GM21825 (cell line): ENCODE results near the gene TARBP2.
A peak's percentile ranks its signal among the peaks of the same experiment; 100 is the strongest.

ENCODE experiments used
- ATAC-seq: cut with Tn5 transposase; IDR thresholded peaks from one replicate; pipeline ENCODE4 v1.9.1; 2021; ENCODE audit warnings: mild to moderate bottlenecking, moderate library complexity; ENCODE audit not compliant: unreplicated experiment

The TARBP2 gene, protein sequence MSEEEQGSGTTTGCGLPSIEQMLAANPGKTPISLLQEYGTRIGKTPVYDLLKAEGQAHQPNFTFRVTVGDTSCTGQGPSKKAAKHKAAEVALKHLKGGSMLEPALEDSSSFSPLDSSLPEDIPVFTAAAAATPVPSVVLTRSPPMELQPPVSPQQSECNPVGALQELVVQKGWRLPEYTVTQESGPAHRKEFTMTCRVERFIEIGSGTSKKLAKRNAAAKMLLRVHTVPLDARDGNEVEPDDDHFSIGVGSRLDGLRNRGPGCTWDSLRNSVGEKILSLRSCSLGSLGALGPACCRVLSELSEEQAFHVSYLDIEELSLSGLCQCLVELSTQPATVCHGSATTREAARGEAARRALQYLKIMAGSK

DNA sequence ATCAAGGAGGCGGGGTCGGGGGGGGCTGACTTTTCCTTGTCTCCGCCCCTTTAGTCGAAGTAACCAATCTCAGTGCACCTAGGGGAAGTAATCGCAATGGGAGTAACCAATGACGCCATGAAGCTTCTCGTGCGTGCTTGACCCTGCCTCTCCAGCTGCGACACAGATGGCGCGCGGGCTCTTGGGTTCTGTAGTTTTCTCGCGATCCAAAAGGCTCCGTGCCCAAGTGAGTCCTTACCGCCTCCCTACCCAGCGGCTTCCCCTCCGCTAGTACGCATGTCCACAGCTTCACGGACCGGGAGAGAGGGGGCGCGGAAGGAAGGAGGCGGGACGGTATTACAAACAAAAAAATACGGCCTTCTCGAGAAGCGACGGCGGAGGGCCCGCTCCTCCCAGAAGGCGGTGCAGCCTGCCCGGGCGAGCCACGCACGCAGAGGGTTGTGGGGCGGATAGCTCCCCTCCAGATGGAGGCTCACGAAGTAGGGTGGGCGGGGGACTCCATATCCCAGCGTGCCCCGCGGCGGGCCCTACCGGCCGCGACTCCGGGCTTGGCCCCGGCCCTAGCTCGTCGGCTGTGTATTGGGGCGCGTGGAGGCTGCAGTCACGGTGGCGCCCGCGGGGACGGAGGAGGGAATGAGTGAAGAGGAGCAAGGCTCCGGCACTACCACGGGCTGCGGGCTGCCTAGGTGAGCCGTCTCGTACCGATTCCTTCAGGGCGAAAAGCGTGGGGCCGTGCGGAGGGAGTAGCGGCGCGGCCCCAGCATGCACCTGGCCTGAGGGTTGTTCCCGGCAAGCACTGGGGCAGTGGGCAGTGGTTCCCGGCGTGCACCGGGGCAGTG is at the start of gene TARBP2:
TARBP2 (plus strand) TSS at position 508 of the 839 bp plus-strand sequence; CDS start at position 634, 126 bp downstream.
- ATAC-seq, result peak; percentile 72

DNA sequence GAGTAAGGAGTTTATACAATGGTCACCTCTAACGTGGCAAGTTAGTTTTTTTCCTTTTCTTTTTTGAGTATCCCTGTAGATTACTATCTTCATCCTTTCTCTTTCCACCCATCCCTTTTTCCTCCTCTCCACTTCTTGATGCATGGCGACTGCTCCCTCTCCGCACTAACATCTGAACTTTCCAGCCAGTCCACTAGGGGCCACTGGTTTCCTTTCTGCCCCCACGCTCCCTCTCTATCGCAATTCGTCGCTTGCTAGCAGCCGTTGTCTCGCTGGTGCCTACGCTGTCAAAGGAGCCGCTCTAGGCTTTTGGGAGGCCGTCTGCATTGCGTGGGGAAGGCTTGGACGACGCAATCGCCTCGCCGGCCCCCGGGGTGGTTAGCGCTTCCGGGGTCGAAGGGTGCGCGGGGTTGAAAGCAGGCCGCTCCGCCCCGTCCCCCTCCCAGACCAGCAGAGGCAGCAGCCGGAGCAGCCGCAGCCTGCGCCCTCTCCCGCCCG is 49.4 kb upstream of the TARBP2 start, which contains the start of gene PCBP2:
PCBP2 (plus strand) TSS at position 442 of the 498 bp plus-strand sequence. CDS start 2,699 bp downstream, outside the sequence.
- peak; percentile 96 for ATAC-seq

DNA sequence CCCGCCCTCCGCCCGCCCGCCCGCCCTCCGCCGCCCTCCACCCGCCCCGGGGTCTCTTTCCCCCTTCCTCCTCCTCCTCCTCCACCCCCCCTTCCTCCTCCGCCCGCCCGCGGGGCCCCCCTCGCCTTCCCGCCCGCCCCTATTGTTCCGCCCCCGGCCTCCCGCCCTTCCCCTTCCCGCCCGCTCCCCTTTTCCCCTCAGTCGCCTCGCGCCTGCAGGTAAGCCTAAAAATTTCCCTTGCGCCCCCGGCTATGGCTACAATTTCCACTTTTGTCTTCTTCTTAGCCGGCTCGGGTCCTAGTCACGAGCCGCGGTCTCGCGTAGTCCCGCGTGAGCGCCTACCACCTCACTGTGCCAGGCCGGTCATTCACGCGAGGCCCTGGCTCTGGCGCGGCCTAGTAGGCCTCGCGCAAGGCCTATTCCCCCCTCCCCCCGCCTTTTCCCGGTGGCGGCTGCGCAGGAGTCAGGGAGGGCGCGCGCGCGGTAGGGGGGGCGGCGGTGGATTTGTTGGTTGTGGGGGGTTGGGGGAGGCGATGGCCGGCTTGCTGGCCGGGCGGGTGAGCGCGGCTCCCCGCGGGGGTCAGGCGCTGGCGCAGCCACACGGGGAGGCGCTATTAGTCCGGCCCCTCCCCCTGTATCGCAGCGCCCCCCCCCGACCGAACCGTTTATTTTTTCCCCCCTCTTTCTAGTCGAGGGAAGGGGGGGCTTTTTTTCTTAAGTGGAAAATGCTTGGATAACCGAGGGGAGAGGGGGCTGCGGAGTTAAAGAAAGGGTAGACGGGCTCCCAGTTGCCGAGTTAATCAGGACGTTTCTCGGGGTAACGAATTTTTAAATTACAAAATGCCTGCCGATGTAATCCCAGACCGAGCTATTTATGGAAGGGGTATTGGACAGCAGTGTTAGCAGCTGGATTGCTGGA is 48.7 kb upstream of the TARBP2 start:
- peak; percentile 34 for ATAC-seq

DNA sequence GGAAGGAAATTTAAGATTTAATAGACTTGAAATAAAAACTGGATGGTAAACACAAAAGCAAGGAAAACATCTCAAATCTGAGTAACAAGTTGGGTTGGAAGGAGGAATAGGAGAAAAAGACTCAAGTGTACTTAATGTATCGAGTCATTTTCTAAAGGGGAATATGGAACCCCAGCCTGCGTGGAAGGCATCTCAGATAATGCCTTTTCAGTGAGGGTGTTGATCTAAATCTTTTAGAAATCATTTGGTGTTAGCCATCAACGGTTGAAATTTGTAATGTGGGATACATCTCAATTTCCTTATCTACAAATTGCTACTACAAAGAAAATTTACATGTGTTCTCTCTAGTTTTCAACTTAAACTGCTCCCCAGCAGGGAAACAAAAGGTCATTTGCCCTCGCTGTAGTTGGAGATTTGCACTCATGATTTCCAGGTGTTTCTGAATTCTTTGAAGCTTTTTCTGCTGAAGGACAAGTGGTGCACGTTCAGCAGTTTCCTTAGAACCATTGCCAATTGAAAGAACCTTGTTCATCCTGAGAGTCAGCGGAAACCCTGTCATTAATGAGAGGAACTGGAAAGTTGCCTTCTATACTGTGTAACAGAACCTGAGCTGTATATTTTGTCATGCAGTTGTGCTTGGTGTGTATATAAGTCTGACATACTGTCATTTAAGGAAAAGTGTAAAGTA is 47.0 kb upstream of the TARBP2 start:
- ATAC-seq, result no peak

DNA sequence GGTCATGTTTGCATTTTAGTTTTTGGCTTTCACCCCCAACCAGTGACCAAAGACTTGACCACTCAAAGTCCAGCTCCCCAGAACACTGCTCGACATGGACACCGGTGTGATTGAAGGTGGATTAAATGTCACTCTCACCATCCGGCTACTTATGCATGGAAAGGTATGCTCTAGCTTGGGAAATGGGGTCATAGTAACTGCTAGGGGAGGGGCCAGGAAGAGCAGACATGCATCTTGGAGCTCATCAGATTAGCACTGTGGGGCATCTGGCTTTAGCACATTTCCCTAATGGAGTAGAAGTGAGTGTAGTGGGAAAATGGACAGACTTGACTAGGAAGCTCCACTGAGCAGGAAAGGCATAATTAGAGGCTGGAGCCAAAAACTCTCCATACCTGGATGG is 46.4 kb upstream of the TARBP2 start:
- ATAC-seq, result no peak

DNA sequence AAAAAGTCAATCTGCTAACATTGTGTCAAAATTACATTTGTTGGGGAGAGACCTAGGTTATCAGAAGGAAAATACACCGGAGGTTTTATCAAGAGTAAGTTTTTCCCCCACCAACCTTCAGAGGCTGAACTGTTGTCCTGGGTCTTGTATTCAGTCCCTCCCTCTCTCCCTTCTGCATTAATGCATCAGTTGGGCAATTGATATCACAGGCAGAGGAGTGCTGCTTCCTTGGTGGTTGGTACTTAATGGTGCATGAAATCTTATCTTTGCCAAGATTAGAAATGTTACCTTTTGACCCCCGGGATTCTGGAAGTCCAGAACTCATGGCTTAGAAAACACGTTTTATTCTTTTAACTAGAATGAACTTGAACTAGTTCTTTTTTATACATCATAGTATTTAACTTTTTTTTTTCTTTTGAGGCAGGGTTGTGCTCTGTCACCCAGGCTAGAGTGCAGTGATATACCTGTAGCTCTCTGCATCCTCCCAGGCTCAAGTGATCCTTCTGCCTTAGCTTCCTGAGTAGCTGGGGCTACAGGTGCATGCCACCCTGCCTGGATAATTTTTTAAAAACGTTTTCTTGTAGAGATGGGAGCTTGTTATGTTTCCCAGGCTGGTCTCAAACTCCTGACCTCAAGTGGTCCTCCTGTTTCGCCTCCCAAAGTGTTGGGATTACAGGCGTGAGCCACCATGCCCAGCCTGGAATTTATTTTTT is 44.3 kb upstream of the TARBP2 start:
- ATAC-seq, result no peak

DNA sequence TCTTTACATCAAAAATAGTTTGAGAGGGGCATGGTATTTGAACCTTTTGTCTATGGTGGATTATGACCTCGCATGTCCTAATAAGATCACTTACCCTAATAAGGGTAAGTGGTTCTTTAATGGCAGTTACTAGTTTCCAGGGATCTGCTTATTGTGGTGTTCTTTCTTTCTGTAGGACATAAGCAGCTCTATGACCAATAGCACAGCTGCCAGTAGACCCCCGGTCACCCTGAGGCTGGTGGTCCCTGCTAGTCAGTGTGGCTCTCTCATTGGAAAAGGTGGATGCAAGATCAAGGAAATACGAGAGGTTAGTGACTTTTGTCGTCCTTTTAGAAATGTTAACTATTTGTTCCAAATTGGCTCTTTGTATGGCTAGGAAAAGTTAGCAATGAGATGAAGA is 42.0 kb upstream of the TARBP2 start:
- ATAC-seq, result no peak

DNA sequence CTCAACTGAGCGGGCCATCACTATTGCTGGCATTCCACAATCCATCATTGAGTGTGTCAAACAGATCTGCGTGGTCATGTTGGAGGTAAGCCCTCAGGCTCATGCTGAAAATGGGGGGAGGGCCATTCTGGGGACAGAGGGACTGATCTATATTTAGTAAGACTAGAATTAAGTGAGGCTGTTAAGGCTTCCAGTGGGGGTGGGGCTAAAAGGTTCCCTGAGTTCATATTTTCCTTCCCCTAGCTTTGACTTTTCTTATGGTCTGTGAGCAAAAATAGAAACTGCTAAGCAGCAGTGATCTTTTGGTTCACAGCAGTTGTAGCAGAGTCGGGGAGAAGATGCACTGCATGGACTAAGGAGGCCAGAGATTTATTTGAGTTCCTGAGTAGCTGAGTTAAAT is 40.0 kb upstream of the TARBP2 start:
- ATAC-seq, result no peak

DNA sequence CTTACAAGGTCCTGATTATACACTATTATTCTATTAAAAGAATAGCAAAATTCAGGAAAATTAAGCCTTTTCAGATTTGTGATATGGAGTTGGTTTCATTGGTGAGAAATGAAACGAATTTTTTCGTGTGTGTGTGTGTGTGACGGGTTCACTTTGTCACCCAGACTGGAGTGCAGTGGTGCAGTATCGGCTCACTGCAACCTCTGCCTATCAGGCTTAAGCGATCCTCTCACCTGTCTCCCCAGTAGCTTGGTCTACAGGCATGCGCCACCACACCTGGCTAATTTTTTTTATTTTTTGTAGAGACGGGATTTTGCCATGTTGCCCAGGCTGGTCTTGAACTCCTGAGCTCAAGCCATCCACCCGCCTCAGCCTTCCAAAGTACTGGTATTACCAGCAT is 39.5 kb upstream of the TARBP2 start:
- no peak for ATAC-seq

DNA sequence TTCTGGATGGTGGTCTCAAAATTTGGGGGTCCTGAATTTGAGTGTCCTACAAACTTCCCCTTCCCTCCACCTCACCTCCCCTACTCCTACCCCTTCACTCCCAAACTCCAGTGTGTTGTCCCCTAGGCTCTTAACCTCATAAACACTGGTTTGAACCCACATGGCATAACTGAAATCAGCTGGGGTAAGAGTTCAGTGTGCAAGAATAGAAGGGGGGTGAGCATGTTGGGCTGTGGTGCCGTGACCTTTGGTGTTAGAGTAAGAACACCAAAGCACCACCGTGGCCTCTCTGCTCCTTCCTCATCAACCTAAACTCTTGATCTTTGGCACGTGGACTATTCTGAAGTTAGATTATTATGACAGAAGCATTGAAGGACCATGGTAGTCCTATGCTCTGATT is 38.1 kb upstream of the TARBP2 start:
- no peak for ATAC-seq

DNA sequence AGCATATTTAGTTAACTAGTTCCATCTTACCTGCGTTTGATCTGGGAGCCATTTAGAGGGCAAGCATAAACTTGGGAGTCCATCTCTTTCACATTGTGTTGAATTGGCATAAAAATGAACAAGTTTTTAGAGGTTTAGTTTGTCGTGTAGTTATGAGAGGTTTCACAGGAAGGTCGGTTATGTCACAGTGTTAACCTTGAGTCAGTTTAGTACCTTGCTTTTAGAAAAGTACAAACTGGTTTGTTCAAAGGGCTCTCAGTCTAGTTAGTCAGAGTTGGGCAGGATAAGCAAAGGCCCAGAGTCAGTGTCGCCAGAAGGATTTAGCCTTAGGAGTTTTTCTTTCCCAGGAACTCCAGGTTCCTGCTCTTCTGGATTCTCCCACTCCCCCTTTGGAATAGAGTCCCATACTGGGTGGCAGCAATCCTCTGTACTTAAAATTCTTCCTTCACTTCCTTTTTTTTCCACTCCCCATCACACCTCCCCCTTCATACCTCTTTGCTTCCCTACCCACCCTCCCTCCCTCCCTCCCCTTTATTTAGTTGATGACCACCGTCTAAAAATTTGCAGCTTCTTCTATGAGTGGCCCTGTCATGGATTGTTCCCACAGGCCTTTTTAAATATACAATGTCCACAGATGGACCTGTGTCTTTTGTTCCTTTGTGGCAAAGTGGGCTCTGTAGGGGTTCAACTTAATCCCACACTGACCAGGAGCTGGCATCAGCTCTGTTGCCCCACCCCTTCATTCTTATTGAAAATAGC is 37.1 kb upstream of the TARBP2 start:
- no peak for ATAC-seq

DNA sequence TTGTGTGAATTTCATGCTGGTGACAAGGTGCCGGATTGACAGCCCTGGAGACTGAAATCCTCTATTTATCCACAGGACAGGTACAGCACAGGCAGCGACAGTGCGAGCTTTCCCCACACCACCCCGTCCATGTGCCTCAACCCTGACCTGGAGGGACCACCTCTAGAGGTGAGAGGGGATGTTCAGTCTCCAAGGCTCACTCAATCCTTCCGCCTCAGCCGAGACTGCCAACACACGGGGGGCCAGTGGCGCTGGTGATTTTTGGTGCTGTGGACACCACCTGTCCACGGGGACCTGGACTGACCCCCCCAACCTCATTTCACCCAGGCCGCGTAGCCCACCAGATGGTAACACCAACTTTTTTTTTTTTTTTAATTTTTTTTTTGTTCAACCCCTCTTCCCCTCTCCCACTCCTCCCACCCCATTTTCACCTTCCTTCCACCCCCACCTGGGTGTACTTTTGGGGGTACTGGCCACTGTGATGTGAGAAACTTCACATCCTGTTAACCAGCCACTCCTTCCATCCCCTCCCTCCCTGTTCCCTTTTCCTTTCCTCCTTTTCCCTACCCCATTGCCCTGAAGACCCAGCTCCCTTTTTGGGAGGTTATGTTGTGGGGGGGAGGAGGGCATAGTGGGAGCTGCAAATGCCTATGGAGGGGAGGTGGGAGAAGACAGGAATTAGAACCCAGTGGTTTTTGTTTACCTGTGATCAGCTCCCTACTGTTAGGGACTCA is 36.2 kb upstream of the TARBP2 start:
- ATAC-seq, result no peak

DNA sequence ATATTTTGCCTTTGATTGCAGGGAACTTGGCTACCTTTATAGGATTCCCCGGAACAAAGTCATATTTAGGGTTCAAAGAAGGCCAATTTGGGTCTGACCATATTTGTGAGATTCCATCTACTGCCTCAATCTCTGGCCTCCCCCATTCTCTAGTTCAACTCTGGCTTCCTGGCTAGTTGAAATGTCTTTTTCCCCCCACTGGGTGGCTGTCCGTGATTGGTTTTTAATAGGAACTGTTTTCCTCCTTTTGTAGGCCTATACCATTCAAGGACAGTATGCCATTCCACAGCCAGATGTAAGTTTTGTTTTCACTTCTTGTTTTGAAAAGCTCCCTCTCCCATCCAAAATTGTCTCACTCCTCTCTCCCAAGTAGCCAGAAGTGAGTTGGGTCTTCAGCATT is 35.4 kb upstream of the TARBP2 start:
- ATAC-seq, result no peak

DNA sequence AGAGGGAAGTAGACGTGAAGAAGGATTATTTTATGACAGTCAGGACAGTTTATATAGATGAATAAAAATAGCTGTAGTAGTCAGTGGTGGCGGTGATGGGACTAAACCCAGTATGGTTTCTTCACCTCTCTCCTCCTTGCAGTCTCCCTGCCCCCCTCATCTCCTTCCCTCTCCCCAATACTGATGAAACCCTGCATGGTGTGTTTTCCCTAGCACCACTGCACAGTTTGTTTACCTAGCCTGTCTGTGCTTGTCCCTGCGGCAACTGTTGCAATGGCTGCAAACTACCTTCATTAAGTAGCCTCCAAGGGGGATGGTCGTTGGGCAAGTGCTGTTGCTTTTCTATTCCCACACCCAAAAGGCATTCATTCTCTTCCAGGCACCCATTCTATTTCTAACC is 34.4 kb upstream of the TARBP2 start:
- ATAC-seq, result no peak

DNA sequence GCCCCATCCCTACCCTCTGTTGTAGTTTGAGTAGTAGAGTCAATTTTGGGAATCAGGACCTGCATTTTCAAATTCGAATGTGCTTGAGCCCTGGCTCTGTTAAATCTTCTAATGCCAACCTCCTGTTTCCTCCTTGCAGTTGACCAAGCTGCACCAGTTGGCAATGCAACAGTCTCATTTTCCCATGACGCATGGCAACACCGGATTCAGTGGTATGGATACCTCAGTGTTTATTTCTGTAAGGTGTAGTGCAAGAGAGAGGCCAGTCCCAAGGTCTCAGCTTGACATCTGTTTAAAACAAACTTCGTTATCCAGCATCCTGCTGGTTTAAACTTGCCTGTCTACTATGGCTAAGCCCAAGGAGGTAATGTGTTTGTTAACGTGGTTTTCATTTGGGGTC is 34.0 kb upstream of the TARBP2 start:
- no peak for ATAC-seq

DNA sequence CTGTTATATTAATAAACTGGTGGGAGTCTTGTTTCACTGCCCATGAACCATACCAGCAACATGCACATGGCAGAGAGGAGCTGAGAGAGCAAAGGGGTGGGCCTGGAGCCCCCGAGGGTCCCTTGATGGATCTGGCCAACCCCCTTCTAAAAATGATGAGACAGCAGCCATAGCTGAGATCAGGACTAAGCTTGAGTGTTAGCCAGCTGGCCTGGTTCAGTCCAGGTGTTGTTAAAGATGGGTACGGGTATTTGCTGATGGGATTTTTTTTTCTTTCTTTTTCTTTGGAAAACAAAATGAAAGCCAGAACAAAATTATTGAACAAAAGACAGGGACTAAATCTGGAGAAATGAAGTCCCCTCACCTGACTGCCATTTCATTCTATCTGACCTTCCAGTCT is 33.2 kb upstream of the TARBP2 start:
- ATAC-seq, result no peak

DNA sequence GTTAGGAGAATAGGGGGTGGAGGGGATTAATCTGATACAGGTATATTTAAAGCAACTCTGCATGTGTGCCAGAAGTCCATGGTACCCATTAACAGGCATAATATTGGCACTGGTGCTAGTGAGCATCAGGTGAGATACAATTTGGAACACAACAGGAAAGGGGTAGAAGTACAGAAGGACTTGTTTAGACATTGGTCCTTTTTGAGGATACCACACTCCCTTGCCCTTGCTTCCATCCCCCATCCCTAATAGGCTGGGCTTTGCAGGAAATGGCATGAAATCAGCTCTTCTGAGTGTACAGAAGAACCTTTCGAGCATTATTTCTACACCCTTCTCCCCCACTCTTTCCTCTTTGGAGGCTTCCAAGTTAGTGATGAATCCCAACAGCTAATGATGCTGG is 32.8 kb upstream of the TARBP2 start:
- no peak for ATAC-seq

DNA sequence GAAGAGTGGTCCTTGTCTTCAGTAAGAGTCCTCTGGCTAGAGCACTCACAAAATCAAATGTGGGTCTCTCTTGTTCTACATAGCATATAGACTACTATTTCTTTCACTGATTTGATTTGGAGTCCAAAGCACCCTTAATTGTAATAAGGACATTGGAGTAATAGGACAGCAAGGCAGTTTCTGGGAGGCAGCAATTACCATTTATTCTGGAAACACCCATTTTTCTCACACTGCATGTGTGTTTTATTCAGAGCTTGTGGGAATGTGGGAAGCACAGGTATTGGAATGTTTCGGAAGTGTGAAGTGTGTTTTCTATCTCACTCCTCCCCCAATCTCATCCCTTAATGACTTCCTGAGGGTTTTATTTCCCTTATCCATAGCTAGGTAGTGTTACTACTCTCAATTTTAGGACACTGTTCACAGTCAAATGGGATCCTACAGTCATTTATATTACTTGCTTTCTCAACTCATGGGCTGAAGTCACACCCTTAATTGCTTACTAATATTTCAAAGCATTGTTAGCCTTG is 29.0 kb upstream of the TARBP2 start:
- no peak for ATAC-seq
